Naive thymus-derived CD8-positive, alpha-beta T cell (primary cell): ENCODE data around the gene ACAP2. TPM values are rescaled to one million over a fixed set of nuclear protein-coding genes. Genes with fewer than 3 reads are reported as not detected.

Experiments used
- ATAC-seq, 2 donors: fragments of 150-1000 bp; cut with Tn5 transposase in 1 of 2; sonication (Bioruptor Pico), chemical (Tn5 transposase) in 1 of 2; 1 replicate in 1 of 2; 2 replicates in 1 of 2; pipeline ENCODE4 v1.10.0; 2021; ENCODE audit warnings: mild to moderate bottlenecking in 2 of 2, moderate library complexity in 2 of 2
- POLR2A ChIA-PET: fragments of 350-600 bp; sonication (Branson Sonifier 250); formaldehyde crosslinking; loops from one replicate; lab custom pipeline; 2021; ENCODE audit warnings: antibody characterized with exemption; lab: Charles Lee
- DNase-seq, 10 donors: peaks; one replicate each; pipeline versions ENCODE4 v3.0.0 to v3.0.0-alpha.2; 2020 to 2022
- H3K27ac Mint-ChIP-seq, 10 donors: one replicate each; pipeline ENCODE4 v1.8.0; 2020 to 2022; ENCODE audit warnings: mild to moderate bottlenecking in 10 of 10, mixed read lengths in 10 of 10, moderate library complexity in 4 of 10, inconsistent platforms in 1 of 10
- H3K27me3 Mint-ChIP-seq, 5 donors: one replicate each; pipeline ENCODE4 v1.8.0; 2021 to 2022; ENCODE audit warnings: mixed read lengths in 5 of 5
- H3K36me3 Mint-ChIP-seq, 3 donors: one replicate each; pipeline ENCODE4 v1.8.0; 2020 to 2022; ENCODE audit warnings: mixed read lengths in 3 of 3, mild to moderate bottlenecking in 2 of 3, inconsistent platforms in 1 of 3
- H3K4me1 Mint-ChIP-seq, 4 donors: one replicate each; pipeline ENCODE4 v1.8.0; 2021 to 2022; ENCODE audit warnings: mixed read lengths in 4 of 4
- H3K4me3 Mint-ChIP-seq, 10 donors: one replicate each; pipeline ENCODE4 v1.8.0; 2020 to 2022; ENCODE audit warnings: mild to moderate bottlenecking in 10 of 10, mixed read lengths in 10 of 10, moderate library complexity in 6 of 10, inconsistent platforms in 1 of 10
- H3K9me3 Mint-ChIP-seq, 9 donors: one replicate each; pipeline ENCODE4 v1.8.0; 2020 to 2022; ENCODE audit warnings: mixed read lengths in 9 of 9, mild to moderate bottlenecking in 3 of 9, inconsistent platforms in 1 of 9, moderate library complexity in 1 of 9
- polyA plus RNA-seq, 3 donors: library from polyadenylated mRNA; unstranded; fragments of 300-500 nt; fragmentation: Illumina TruSeq; gene quantifications; one replicate each; pipeline ENCODE4 v1.2.3, GENCODE V29; 2021
- total RNA-seq, 8 experiments: library from RNA in 2 of 8; stranded (reverse) in 2 of 8; gene quantifications; one replicate each; pipeline ENCODE4 v1.2.3 and lab custom pipeline; 2021 to 2026

ACAP2 gene
- total and polyA plus RNA-seq, 5 experiments from 2014 or later = 36.7 to 81.0 (median 49.6) TPM

GRCh38 chr3:195253923-195254432 lies 188.8 kb downstream of the ACAP2 start:
- Mint-ChIP-seq H3K27ac (peak overlapping the region in 2 of 10 donors; percentile 17 to 33), H3K27me3 (no peaks in the 10 kb centered on the region), H3K36me3 (no peaks in the 10 kb centered on the region), H3K4me1 (peaks cover 27 to 48% (median 38%) of the 10 kb centered on the region in 4 donors), H3K4me3 (no peak overlapping the region), H3K9me3 (no peaks in the 10 kb centered on the region)
- no peak for ATAC-seq
- POLR2A ChIA-PET = no interaction called here
- DNase-seq = no peak

DNA sequence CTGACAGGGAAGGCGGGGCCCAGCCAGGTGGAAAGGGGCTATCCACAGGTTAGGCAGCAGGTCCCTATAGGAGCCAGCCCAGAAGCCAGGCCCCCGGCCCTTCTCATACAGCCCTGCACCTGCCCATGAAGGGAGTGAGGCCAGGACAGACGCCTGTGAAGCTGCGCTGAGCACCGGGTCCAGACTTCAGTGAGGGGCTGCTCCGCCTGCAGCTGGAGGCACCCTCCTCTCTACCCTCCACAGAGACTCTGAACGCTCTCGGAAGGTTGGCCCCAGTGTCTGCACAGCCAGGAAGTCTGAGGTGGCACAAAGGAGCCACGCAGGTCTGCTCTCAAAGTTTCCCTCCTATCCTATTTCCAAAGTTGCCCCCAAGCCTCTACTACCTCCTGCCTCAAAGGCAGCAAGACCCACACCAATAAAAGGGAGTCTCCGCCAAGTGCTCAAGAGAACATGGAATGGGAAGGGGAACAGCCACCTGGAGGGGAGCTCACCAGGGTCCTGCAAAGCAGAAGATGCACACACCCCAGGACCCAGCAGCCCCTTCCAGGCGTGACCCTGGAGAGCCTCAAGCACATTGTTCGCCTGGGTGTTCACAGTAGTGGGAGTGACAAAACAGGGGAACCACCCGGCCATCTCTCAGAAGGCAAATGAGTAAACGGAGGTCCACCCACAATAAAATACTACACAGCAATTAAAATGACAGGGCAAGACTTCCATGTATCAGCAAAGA lies 191.3 kb downstream of the ACAP2 start:
- POLR2A ChIA-PET = interaction anchor here (0.9 kb wide), 1 partner anchor 8 kb away, joined by 4 read pairs; no protein-coding TSS in a partner anchor
- ATAC-seq (peak; percentile 41 to 75), DNase-seq (no peak)
- no peaks in the 10 kb centered on the region for H3K9me3 Mint-ChIP-seq
- H3K4me3 Mint-ChIP-seq = peak overlapping the region in 3 of 10 donors; percentile 4 to 22 (median 19)
- peaks cover 15 to 37% (median 26%) of the 10 kb centered on the region in 4 donors for H3K4me1 Mint-ChIP-seq
- H3K27ac Mint-ChIP-seq = peak overlapping the region in 6 of 10 donors; percentile 4 to 80 (median 53)
- no peaks in the 10 kb centered on the region for H3K27me3 Mint-ChIP-seq
- H3K36me3 Mint-ChIP-seq = peaks cover 0 to 4% (median 3%) of the 10 kb centered on the region in 3 donors

- no peaks in the 10 kb centered on the region for H3K27me3 Mint-ChIP-seq
- peaks cover 0 to 9% (median 8%) of the 10 kb centered on the region in 3 donors for H3K36me3 Mint-ChIP-seq
- ATAC-seq (peak; percentile 30 to 63), DNase-seq (no peak)
- peak overlapping the region in 8 of 10 donors; percentile 4 to 68 (median 44) for H3K27ac Mint-ChIP-seq
- no peaks in the 10 kb centered on the region for H3K9me3 Mint-ChIP-seq
- H3K4me1 Mint-ChIP-seq = peaks cover 15 to 37% (median 25%) of the 10 kb centered on the region in 4 donors
- peak overlapping the region in 6 of 10 donors; percentile 0 to 46 (median 21) for H3K4me3 Mint-ChIP-seq
- POLR2A ChIA-PET = interaction anchor here (0.7 to 0.9 kb wide), 2 partner anchors 8 to 106 kb away, joined by 3 to 4 read pairs; no protein-coding TSS in a partner anchor
Observed at GRCh38 chr3:195250473-195251251, 192.2 kb downstream of the ACAP2 start.

- no peak for ATAC-seq
- no peak for DNase-seq
- H3K4me1 Mint-ChIP-seq = peaks cover 15 to 33% (median 24%) of the 10 kb centered on the region in 4 donors
- H3K9me3 Mint-ChIP-seq = no peaks in the 10 kb centered on the region
- no peak overlapping the region for H3K4me3 Mint-ChIP-seq
- peaks cover 0 to 10% (median 8%) of the 10 kb centered on the region in 3 donors for H3K36me3 Mint-ChIP-seq
- POLR2A ChIA-PET = interaction anchor here (0.7 kb wide), 1 partner anchor 105 kb away, joined by 3 read pairs; no protein-coding TSS in a partner anchor
- no peaks in the 10 kb centered on the region for H3K27me3 Mint-ChIP-seq
- peak overlapping the region in 2 of 10 donors; percentile 4 to 19 for H3K27ac Mint-ChIP-seq
Observed at GRCh38 chr3:195249858-195250464, 192.9 kb downstream of the ACAP2 start.

DNA sequence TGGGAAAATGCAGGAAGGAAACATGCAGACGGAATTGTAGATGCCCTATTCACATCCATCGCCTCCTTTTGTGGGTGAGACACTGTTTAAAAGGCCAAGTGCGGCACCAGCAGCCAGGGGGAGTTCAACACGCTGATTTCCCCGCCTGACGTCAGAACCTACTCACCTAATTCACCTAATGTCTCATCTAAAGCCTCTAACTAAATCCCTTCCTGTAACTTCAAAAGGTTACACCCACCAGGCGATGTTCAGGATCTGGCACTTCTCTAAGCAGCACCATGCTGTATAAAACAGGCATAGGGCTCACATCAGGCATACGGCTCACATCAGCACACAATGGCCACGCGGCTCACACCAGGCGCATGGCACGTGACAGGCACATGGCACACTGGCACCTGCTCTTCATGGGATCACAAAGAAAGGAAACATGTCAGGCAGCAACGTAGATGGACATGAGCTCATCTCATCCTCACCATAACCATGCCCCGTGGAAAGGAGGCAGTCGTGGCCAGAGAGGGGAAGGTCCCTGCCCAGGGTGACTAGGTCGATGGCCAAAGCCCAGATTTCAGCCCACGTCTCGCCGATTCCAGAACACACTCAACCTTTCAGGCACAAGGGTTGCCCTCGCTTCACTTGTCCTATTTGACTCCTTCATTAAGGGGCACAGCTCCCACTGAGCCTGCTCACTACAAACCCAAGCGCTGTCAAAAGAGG lies 193.6 kb downstream of the ACAP2 start:
- Mint-ChIP-seq H3K4me3 (no peak overlapping the region), H3K27ac (peak overlapping the region in 2 of 10 donors; percentile 29 to 41), H3K9me3 (no peaks in the 10 kb centered on the region), H3K36me3 (peaks cover 0 to 10% (median 8%) of the 10 kb centered on the region in 3 donors), H3K4me1 (peaks cover 15 to 30% (median 21%) of the 10 kb centered on the region in 4 donors), H3K27me3 (no peaks in the 10 kb centered on the region)
- ATAC-seq (no peak), DNase-seq (no peak)
- POLR2A ChIA-PET = interaction anchor here (1.5 kb wide), 1 partner anchor 10 kb away, joined by 3 read pairs; no protein-coding TSS in a partner anchor

GRCh38 chr3:195248281-195248680 lies 194.5 kb downstream of the ACAP2 start:
- Mint-ChIP-seq H3K36me3 (peaks cover 0 to 10% (median 8%) of the 10 kb centered on the region in 3 donors), H3K9me3 (no peaks in the 10 kb centered on the region), H3K4me1 (peaks cover 15 to 35% (median 23%) of the 10 kb centered on the region in 4 donors), H3K27ac (no peak overlapping the region), H3K4me3 (no peak overlapping the region), H3K27me3 (no peaks in the 10 kb centered on the region)
- DNase-seq (peak in 1 of 10 donors; percentile 3), ATAC-seq (no peak)
- POLR2A ChIA-PET = interaction anchor here (1.5 kb wide), 1 partner anchor 11 kb away, joined by 3 read pairs; no protein-coding TSS in a partner anchor

- H3K36me3 Mint-ChIP-seq = peaks cover 0 to 10% (median 8%) of the 10 kb centered on the region in 3 donors
- H3K4me1 Mint-ChIP-seq = peaks cover 15 to 35% (median 23%) of the 10 kb centered on the region in 4 donors
- no peak for ATAC-seq
- H3K27ac Mint-ChIP-seq = peak overlapping the region in 1 of 10 donors; percentile 15
- POLR2A ChIA-PET = no interaction called here
- H3K4me3 Mint-ChIP-seq = no peak overlapping the region
- no peaks in the 10 kb centered on the region for H3K9me3 Mint-ChIP-seq
- no peaks in the 10 kb centered on the region for H3K27me3 Mint-ChIP-seq
- no peak for DNase-seq
Observed at GRCh38 chr3:195247863-195248189, 195.0 kb downstream of the ACAP2 start.

DNA sequence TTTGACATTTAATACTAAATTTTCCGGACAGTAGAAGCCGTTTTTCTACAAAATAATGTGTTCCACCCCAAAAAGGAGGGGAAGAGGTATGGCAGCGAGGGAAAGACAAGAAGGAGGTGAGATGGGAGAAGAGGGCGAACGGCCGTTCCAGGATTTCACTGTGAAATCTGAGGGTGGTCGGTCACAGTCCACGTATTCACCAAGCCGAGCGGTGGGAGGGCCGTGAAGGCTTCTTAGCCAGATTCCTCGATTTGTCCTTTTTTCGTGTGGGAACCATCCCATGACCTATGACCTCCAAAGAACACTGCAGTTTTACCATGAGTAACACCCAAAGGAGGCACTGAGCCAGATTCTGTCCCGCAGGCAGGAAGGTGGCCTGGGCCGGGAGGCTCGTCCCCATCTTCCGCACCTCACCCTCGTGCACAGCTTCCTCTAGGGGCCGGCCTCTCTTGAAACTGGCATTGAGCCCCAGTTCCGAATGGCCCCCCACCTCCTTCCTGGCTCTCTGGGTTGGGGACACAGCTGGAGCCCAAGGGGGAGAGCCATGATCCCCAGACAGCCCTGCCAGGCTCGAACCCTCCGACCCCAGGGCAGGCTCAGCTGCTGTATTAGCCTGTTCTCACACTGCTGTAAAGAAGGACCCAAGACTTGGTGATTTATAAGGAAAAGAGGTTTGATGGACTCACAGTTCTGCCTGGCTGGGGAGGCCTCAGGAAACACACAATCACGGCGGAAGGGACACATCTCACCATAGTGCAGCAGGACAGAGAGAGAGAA lies 195.5 kb downstream of the ACAP2 start:
- Mint-ChIP-seq H3K4me1 (peaks cover 12 to 35% (median 21%) of the 10 kb centered on the region in 4 donors), H3K36me3 (peaks cover 0 to 13% (median 8%) of the 10 kb centered on the region in 3 donors), H3K27ac (no peak overlapping the region), H3K27me3 (no peaks in the 10 kb centered on the region), H3K9me3 (no peaks in the 10 kb centered on the region), H3K4me3 (no peak overlapping the region)
- ATAC-seq (no peak), DNase-seq (peak in 1 of 10 donors; percentile 9)
- POLR2A ChIA-PET = no interaction called here

DNA sequence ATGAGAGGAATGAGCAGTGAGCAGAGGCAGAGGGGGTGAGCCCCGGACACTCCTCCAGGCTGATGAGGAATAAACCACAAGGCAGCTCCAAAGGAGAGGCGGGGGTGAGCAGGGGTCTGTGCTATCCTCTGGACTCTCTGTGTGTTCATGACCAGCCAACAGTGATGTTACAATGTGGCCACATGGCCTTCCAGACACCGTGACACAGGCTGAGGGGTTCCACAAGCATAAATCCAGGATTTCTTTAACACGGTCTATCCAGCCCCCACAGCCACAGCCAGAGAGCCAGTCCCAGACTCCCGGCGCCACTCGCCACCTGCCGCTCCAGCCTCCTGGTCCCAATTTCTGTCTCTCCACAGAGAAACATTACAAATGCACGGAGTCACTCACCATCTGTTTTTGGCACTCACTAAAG lies 196.2 kb downstream of the ACAP2 start:
- H3K27me3 Mint-ChIP-seq = no peaks in the 10 kb centered on the region
- ATAC-seq = no peak
- H3K9me3 Mint-ChIP-seq = no peaks in the 10 kb centered on the region
- H3K36me3 Mint-ChIP-seq = peaks cover 0 to 14% (median 8%) of the 10 kb centered on the region in 3 donors
- no peak overlapping the region for H3K4me3 Mint-ChIP-seq
- H3K27ac Mint-ChIP-seq = no peak overlapping the region
- DNase-seq = peak in 1 of 10 donors; percentile 3
- POLR2A ChIA-PET = no interaction called here
- H3K4me1 Mint-ChIP-seq = peaks cover 8 to 31% (median 19%) of the 10 kb centered on the region in 4 donors

DNA sequence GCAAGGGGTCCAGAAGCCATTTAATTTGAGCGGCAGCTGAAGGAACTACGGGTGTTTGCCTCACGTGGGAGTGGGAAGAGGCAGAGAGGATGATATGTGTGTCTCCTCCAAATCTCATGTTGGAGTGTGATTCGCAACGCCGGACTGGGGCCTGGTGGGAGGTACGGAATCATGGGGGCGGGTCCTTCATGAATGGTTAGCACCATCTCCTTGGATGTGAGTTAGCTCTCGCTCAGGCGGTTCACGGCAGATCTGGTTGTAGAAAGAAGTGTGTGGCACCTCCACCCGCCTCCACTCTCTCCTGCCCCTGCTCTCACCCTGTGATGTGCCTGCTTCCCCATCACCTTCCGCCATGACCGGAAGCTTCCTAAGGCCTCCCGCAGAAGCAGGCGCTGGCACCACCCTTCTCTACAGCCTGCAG lies 197.3 kb downstream of the ACAP2 start:
- no peaks in the 10 kb centered on the region for H3K9me3 Mint-ChIP-seq
- ATAC-seq (no peak), DNase-seq (peak in 1 of 10 donors; percentile 14)
- peaks cover 0 to 17% (median 8%) of the 10 kb centered on the region in 3 donors for H3K36me3 Mint-ChIP-seq
- POLR2A ChIA-PET = no interaction called here
- H3K27me3 Mint-ChIP-seq = no peaks in the 10 kb centered on the region
- peaks cover 1 to 20% (median 12%) of the 10 kb centered on the region in 4 donors for H3K4me1 Mint-ChIP-seq
- H3K27ac Mint-ChIP-seq = peak overlapping the region in 3 of 10 donors; percentile 4 to 60 (median 39)
- no peak overlapping the region for H3K4me3 Mint-ChIP-seq
